ENCODE results near the gene FOXJ3. TPM values are rescaled to one million over a fixed set of nuclear protein-coding genes. Genes with fewer than 3 reads are reported as not detected.

FOXJ3 gene
- polyA plus RNA-seq, 1 of the 3 experiments (the other 2 are of a cell fraction): 16.0 TPM

GRCh38 chr1:42288311-42288985 is 46.6 kb downstream of the FOXJ3 start:
- no peak overlapping the region; a peak in 1 of 4 replicates for H3K27ac ChIP-seq (ENCODE audit: low read depth in 2 of 2, low read length in 1 of 2)
- H3K9me2 ChIP-seq: no peaks in the 10 kb centered on the region
- H3F3A ChIP-seq (replicated peaks; ENCODE audit: insufficient read depth): no peaks in the 10 kb centered on the region
- H3K79me2 ChIP-seq (ENCODE audit: insufficient read depth): peaks cover 91% of the 10 kb centered on the region
- H3K9me3 ChIP-seq: no peaks in the 10 kb centered on the region
- DNase-seq: no peak
- 86% methylated on average over 1 of the region's 1 CpG for WGBS (ENCODE audit: low lambda C conversion rate)
- no peak overlapping the region for H3K4me3 ChIP-seq (ENCODE audit: low read depth in 2 of 2, low read length in 1 of 2)
- H3K27me3 ChIP-seq (ENCODE audit: insufficient read depth): no peaks in the 10 kb centered on the region
- ChIA-PET CTCF (no interaction called here), POLR2A (no interaction called here)
- no peak overlapping the region for H3K9ac ChIP-seq
- peaks cover 35% of the 10 kb centered on the region for H4K20me1 ChIP-seq (ENCODE audit: insufficient read depth)
- TF ChIP-seq SIN3A (IDR thresholded peaks at IDR 0.05; ENCODE audit: borderline replicate concordance, low read depth, low read length) (no peak), IRF3 (IDR thresholded peaks at IDR 0.05; ENCODE audit: low read depth, low read length) (no peak), PBX3 (IDR thresholded peaks at IDR 0.05) (no peak), MEF2A (IDR thresholded peaks at IDR 0.05; ENCODE audit: borderline replicate concordance, low read depth) (no peak), CHD2 (IDR thresholded peaks at IDR 0.05; ENCODE audit: low read length, partially characterized antibody) (no peak), USF2 (IDR thresholded peaks at IDR 0.05; ENCODE audit: borderline replicate concordance, low read depth, low read length) (no peak), RFX5 (IDR thresholded peaks at IDR 0.05; ENCODE audit: low read length) (no peak), MXI1 (IDR thresholded peaks at IDR 0.05; ENCODE audit: low read depth, low read length) (no peak), FOSL2 (IDR thresholded peaks at IDR 0.05; ENCODE audit: borderline replicate concordance, low read depth) (no peak), FOXJ3 (CRISPR knock-in tag; IDR thresholded peaks at IDR 0.05) (no peak), GATA2 (CRISPR knock-in tag; IDR thresholded peaks at IDR 0.05) (no peak), RAD21 (IDR thresholded peaks at IDR 0.05; ENCODE audit: low read length) (no peak), ELF1 (IDR thresholded peaks at IDR 0.05) (no peak), EP300 (IDR thresholded peaks at IDR 0.05; ENCODE audit: borderline replicate concordance in 1 of 2, low read depth in 1 of 2, low read length in 1 of 2) (no peak), RCOR1 (IDR thresholded peaks at IDR 0.05; ENCODE audit: low read length) (no peak), JUND (IDR thresholded peaks at IDR 0.05) (no peak), NFIC (IDR thresholded peaks at IDR 0.05; ENCODE audit: borderline replicate concordance) (no peak), POLR2AphosphoS5 (IDR thresholded peaks at IDR 0.05; ENCODE audit: low read depth, low read length) (no peak), GABPA (IDR thresholded peaks at IDR 0.05; ENCODE audit: low read depth) (no peak)
- no peak overlapping the region for H3K4me2 ChIP-seq
- peaks cover 0 to 19% of the 10 kb centered on the region in 2 experiments for H3K36me3 ChIP-seq (replicated peaks in 1 of 2; ENCODE audit: control insufficient read depth in 1 of 2, insufficient read depth in 2 of 2, low read length in 1 of 2)
- 0 out of 4 replicates have a peak, but pooled peaks cover 0 to 4% of the 10 kb centered on the region in 2 experiments for H3K4me1 ChIP-seq (ENCODE audit: control insufficient read depth in 1 of 2, insufficient read depth in 2 of 2, low read depth in 1 of 2, low read length in 1 of 2)
- no peak overlapping the region for H2AFZ ChIP-seq (ENCODE audit: low read depth)
